Middle frontal gyrus (tissue), 1 donor: ENCODE data around the gene GTF2I.
"Not testable (repeated sequence)": the region's sequence is repeated elsewhere in the genome, so short reads cannot be mapped to it uniquely, and the experiment has no call there.

Experiments used
- DNase-seq: peaks from one replicate; pipeline ENCODE4 v3.0.0-alpha.2; 2015; ENCODE audit warnings: low spot score; ENCODE audit errors: extremely low spot score

Gene GTF2I

DNA sequence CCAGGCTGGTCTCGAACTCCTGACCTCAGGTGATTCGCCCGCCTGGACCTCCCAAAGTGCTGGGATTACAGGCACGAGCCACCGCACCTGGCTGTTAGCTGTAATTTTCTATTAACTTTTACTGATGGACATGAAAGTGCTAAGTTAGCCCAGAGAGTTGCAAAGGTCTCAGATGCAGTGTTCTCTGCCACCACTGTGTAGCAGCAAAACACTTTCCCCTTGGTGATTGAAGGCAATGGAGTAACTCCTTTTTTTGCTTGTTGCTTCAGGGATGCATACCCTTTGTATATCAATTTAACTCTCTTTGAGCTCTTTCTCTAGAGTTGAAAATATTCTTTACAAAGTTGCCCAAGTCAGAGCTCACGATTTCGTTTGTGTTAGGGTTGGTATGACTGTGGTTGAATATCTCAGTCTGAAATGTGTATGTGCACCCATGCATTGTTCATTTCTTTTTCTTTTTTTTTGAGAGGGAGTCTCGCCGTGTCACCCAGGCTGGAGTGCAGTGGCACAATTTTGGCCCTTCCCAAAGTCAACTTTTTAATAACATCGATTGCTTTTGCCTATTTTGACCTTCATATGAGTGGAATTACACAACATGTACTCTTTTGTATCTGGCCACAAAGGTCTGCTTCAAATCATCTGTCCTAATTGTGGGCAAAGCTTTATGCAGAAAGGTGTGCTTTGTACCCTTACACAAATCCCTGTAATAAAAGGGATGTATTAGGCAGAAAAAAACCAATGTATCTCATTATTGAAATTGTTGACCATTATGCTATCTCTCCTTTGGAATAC, 52.6 kb downstream of the GTF2I start:
- no peak for DNase-seq

- no peak for DNase-seq
These were observed 56.0 kb downstream of the GTF2I start for GRCh38 chr7:74713567-74713966.

GRCh38 chr7:74717889-74718288, 60.4 kb downstream of the GTF2I start:
- no peak for DNase-seq

- DNase-seq, result no peak
These were observed 60.8 kb downstream of the GTF2I start for GRCh38 chr7:74718336-74718735.

DNA sequence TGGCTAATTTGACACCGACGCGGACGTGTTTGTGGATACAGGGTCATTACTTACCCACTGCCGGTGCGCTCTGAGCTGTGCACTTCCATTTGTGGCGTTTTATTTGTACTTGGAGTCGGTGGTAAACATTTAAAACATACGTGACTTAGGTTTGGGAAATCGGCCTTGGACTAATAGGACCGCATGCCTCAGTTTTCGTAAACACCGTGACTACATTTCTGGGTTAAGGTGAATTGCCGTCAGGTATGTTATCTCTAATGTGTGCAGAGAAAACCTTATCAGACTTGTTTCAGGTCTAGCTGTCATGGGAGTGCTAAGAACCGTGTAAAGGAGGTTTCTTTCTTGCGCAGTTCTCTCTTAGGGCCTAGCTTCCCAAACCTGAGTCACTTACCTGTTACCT, 64.6 kb downstream of the GTF2I start:
- DNase-seq, result no peak

GRCh38 chr7:74725840-74726239, 68.3 kb downstream of the GTF2I start:
- DNase-seq, result no peak

GRCh38 chr7:74726309-74727101, 69.0 kb downstream of the GTF2I start:
- no peak for DNase-seq

DNA sequence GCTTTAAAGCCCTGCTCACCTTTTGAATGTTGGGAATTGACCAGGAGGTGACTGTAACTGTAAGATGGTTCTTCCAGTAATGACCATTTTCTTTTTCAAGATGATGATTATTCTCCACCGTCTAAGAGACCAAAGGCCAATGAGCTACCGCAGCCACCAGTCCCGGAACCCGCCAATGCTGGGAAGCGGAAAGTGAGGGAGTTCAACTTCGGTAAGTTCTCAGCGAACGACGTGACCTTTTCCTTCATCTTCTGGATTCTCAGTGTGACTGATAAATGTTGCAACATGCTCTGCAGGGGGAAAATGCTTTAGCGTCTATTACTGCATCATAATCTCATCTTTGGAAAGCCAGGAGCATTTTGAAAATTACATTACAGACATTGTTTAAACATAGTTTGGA, 71.2 kb downstream of the GTF2I start:
- not testable (repeated sequence) for DNase-seq

DNA sequence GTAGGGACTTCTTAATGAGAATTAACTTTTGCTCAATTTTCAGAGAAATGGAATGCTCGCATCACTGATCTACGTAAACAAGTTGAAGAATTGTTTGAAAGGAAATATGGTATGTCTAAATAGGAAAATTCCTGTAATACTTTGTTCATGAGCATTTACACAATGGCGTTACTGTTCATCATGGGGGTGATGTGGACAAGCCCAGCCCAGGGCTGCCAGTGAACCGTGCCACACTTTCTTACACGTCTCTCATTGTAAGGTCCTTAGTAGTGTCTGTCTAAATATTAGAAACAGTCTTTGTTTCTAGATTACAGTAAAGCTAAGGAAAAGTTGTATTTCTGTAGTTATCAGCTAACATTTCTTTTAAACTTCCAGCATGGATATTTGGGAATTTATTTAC, 72.7 kb downstream of the GTF2I start:
- not testable (repeated sequence) for DNase-seq

DNA sequence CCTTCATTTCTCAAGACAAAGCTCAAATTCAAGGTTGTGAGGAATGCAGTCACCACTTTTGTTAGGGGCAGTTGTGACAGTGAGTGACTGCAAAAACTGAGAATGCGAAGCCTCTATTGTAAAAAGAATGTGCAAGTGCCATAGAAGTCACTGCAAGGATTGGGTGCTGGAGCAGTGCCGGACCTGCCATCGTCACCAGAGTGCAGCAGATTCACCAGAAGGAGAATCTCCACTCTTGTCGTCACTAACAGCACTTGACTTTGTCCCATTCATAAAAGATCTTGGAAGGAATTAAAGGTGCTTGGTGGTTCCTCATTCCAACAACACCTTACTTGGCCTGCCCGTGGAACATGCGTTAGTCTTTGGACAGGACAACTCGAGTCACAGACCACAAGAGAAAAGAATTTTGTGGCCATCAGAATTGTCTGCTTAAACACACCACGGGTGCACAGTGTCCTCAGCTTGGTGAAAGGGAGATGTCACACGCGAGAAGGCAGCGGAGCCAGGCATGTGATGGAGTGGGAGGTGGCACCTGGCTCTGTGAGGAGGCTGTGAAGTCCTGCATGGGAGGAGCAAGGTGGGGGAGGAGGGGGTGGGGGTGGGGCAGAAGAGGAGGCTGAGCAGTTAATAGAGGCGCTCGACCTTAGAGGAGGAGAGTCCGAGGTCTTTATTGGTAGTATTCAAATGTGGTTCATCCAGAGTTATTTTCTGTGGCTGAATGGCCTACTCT, 82.6 kb downstream of the GTF2I start:
- not testable (repeated sequence) for DNase-seq

- not testable (repeated sequence) for DNase-seq
These were observed 86.5 kb downstream of the GTF2I start for GRCh38 chr7:74743936-74744557.

GRCh38 chr7:74753921-74754482, 96.5 kb downstream of the GTF2I start:
- not testable (repeated sequence) for DNase-seq

DNA sequence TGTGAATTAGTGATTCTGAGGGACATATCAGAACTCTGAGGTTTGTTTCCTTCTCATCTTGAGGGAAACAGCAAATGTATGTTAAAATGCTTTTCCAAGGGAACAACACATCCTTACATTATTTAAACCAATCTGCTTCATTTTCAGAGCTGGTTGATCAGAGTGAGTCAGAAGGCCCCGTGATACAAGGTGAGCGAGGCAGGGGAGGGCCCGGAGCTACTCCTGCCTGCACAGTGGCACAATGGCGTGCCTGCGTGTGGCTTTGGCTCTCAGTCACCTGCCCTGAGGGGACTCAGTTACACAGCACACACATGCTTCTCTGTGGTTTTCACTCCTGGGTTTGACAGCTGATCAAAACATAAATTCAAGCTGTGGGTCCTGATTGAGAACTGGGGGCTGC, 99.2 kb downstream of the GTF2I start:
- DNase-seq, result not testable (repeated sequence)

DNA sequence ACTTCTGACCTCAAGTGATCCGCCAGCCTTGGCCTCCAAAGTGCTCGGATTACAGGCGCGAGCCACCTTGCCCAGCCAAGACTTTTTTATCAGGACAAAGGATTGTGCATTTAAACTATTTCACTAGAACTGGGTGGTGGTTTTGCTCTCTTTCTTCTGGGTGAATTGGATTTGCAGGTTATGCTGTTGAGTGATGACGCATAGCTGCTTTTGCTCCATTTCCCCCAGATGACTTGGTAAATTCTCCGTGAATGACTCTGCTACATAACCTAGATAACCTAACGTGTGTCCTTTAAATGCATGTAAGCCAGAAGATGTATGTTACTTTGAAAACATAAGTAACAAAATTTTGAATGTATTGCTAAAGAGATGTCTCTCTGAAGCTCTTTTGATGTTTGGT, 100.8 kb downstream of the GTF2I start:
- DNase-seq, result not testable (repeated sequence)

GRCh38 chr7:74758982-74759381, 101.5 kb downstream of the GTF2I start:
- DNase-seq, result not testable (repeated sequence)

- DNase-seq, result not testable (repeated sequence)
These were observed 107.8 kb downstream of the GTF2I start for GRCh38 chr7:74765205-74765918.

- not testable (repeated sequence) for DNase-seq
These were observed 109.0 kb downstream of the GTF2I start for GRCh38 chr7:74766509-74766908.

- not testable (repeated sequence) for DNase-seq
These were observed 109.5 kb downstream of the GTF2I start for GRCh38 chr7:74766991-74767390.

DNA sequence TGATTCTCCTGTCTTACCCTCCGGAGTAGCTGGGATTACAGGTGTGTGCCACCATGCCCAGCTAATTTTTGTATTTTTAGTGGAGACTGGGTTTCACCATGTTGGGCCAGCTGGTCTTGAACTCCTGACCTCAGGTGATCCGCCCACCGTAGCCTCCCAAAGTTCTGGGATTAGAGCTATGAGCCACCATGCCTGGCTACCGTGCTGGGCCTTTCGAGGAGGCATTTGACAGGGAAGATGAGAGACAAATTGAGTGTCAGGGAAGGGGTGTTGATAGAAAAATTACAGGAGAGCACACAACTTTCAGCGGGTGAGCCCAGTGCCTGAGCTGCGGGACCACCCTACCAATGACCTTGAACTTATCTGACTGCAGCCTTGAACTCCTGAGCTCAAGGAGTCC, 112.5 kb downstream of the GTF2I start:
- not testable (repeated sequence) for DNase-seq

GRCh38 chr7:74772093-74772492, 114.6 kb downstream of the GTF2I start:
- DNase-seq, result not testable (repeated sequence)
